ENCODE results near the gene EDDM13. TPM values are rescaled to one million over a fixed set of nuclear protein-coding genes. Genes with fewer than 3 reads are reported as not detected.
"Not testable (repeated sequence)": the region's sequence is repeated elsewhere in the genome, so short reads cannot be mapped to it uniquely, and the experiment has no call there.

The EDDM13 gene
- total and polyA plus RNA-seq, 2 experiments from 2014 or later: 0.68 TPM; not detected in 1

GRCh38 chr19:56304243-56304642 lies 31.7 kb downstream of the EDDM13 start:
- no peaks in the 10 kb centered on the region for H3K4me1 ChIP-seq (ENCODE audit: low read depth)

DNA sequence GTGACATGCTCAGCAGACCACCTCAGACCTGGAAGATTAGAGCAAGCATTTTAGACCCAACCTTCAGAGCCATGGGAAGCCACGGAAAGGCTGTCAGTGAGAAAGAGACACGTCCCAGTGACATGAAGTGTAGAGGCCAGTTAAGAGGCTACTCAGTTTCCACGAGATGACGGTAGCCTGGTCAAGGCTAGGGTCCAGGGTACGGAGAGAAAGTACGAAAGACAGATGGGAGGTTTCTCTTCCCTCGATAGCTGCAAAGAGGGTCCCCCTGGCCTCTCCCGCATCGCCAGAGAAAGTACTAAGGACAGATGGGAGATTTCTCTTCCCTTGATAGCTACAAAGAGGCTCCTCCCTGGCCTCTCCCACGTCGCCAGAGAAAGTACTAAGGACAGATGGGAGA lies 33.5 kb downstream of the EDDM13 start:
- Histone ChIP-seq H3K9me3 (ENCODE audit: low read depth) (no peaks in the 10 kb centered on the region), H3K27me3 (no peaks in the 10 kb centered on the region), H3K36me3 (no peaks in the 10 kb centered on the region), H3K27ac (no peak overlapping the region), H3K4me1 (ENCODE audit: low read depth) (no peaks in the 10 kb centered on the region), H3K4me3 (no peak overlapping the region)
- peak in 1 of 2 donors; percentile 27 for DNase-seq (ENCODE audit: low read depth in 1 of 2, low spot score in 1 of 2)
- TF ChIP-seq CTCF (IDR thresholded peaks at IDR 0.05; ENCODE audit: low read depth, low read length): no peak

More at GRCh38 chr19:56304243-56304642, 31.7 kb downstream of the EDDM13 start:
- H3K9me3 ChIP-seq (ENCODE audit: low read depth): no peaks in the 10 kb centered on the region
- TF ChIP-seq CTCF (IDR thresholded peaks at IDR 0.05; ENCODE audit: low read depth, low read length): no peak
- no peaks in the 10 kb centered on the region for H3K36me3 ChIP-seq
- no peaks in the 10 kb centered on the region for H3K27me3 ChIP-seq
- H3K4me3 ChIP-seq: no peak overlapping the region
- DNase-seq (ENCODE audit: low read depth in 1 of 2, low spot score in 1 of 2): no peak
- no peak overlapping the region for H3K27ac ChIP-seq

- not testable (repeated sequence) for H3K27ac ChIP-seq, H3K27me3 ChIP-seq, H3K36me3 ChIP-seq
Measured at GRCh38 chr19:56307062-56307461, 34.5 kb downstream of the EDDM13 start.

DNA sequence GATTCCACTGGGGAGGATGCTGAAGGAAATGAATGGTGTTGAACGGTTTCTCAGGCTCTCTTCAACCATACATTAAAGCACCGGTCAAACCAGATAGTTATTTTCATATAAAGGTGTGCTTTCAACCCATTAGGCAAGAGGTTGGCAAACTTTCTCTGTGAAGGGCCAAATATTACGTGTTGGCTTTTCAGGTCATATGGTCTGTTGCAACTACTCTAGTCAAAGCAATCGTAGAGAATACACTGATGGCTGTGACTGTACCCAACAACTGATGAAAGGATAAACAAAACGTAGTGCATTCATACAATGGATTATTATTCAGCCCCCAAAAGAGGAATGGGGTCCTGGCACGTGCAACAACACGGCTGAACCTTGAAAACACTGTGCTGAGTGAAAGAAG lies 36.2 kb downstream of the EDDM13 start:
- H3K9me3 ChIP-seq (ENCODE audit: low read depth): no peaks in the 10 kb centered on the region
- H3K36me3 ChIP-seq: no peaks in the 10 kb centered on the region
- no peak overlapping the region for H3K27ac ChIP-seq
- TF ChIP-seq CTCF (IDR thresholded peaks at IDR 0.05; ENCODE audit: low read depth, low read length): no peak
- no peak for DNase-seq (ENCODE audit: low read depth in 1 of 2, low spot score in 1 of 2)
- H3K27me3 ChIP-seq: no peaks in the 10 kb centered on the region
- H3K4me3 ChIP-seq: no peak overlapping the region
- H3K4me1 ChIP-seq (ENCODE audit: low read depth): peaks cover 5% of the 10 kb centered on the region

More at GRCh38 chr19:56307062-56307461, 34.5 kb downstream of the EDDM13 start:
- H3K4me1 ChIP-seq (ENCODE audit: low read depth); H3K4me3 ChIP-seq; H3K9me3 ChIP-seq (ENCODE audit: low read depth): not testable (repeated sequence)
- peak in 1 of 2 donors; percentile 60 for DNase-seq (ENCODE audit: low read depth in 1 of 2, low spot score in 1 of 2)

DNA sequence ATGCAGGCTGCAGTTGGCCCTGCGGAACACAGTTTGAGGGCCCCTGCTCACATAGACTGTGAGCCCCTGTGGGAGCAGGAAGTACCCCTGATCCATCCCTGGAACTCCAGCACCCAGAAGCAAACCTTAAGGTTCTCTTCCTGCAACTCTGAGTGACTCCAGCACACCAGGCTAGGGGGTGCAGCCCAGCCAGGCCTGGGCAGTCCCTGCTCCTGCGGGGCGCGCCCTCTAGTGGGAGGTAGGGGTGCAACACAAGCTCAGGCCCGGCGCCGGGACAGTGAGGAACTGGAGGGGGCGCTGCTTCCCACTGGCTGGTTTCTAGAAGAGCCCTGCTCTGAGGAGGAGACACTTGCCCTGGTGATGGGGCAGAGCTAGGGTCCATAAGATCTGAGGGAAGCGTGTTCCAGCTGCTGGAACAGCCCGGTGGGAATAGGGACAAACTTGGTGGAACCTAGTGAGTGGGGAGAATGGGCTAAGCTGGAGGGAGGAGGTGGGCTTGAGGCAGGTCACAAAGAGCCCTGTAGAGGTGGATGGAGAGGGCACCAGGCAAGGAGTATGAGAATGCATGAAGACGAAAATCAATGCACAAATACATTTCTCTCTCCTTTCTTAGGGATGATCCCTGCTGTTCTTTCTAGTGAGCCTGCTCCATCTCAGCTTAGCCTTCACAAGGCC lies 37.1 kb downstream of the EDDM13 start:
- peak; percentile 58 to 62 for DNase-seq (ENCODE audit: low read depth in 1 of 2, low spot score in 1 of 2)
- peaks cover 6% of the 10 kb centered on the region for H3K4me1 ChIP-seq (ENCODE audit: low read depth)
- H3K27me3 ChIP-seq: no peaks in the 10 kb centered on the region
- TF ChIP-seq CTCF (IDR thresholded peaks at IDR 0.05; ENCODE audit: low read depth, low read length): peak; percentile 83
- H3K9me3 ChIP-seq (ENCODE audit: low read depth): no peaks in the 10 kb centered on the region
- H3K36me3 ChIP-seq: no peaks in the 10 kb centered on the region
- H3K4me3 ChIP-seq: no peak overlapping the region
- no peak overlapping the region for H3K27ac ChIP-seq

DNA sequence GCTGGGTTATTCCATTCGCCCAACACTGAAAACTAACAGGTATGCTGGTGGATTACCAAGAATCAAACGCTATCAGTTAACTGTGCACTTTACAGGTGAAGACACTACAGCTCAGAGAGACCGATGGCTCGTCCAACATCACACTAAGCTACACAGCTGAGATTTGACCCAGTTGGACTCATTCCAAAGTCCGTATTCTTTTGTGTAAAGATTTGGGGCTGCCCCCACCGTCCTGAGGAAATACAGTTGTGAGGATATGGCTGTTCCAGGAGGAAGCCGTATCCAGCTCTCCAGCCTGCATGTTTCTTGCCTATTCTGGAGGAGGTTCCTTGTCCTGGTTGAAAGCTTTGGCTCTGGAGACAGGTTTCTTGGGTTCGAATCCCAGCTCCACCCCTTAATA lies 37.9 kb downstream of the EDDM13 start:
- no peak for TF ChIP-seq CTCF (IDR thresholded peaks at IDR 0.05; ENCODE audit: low read depth, low read length)
- no peaks in the 10 kb centered on the region for H3K9me3 ChIP-seq (ENCODE audit: low read depth)
- no peak for DNase-seq (ENCODE audit: low read depth in 1 of 2, low spot score in 1 of 2)
- H3K4me3 ChIP-seq: no peak overlapping the region
- no peaks in the 10 kb centered on the region for H3K27me3 ChIP-seq
- H3K4me1 ChIP-seq (ENCODE audit: low read depth): peaks cover 6% of the 10 kb centered on the region
- no peaks in the 10 kb centered on the region for H3K36me3 ChIP-seq
- no peak overlapping the region for H3K27ac ChIP-seq
